GM19099 (cell line): ENCODE results near the gene RAET1E.

Experiments
- POLR2A ChIP-seq: IDR thresholded peaks from 3 replicates; pipeline ENCODE4 v1.6.1; 2011; ENCODE audit warnings: low read depth; ENCODE audit not compliant: insufficient read length; ENCODE audit errors: extremely low read depth

Gene RAET1E

GRCh38 chr6:149931501-149931900 is 33.6 kb upstream of the RAET1E start:
- TF ChIP-seq POLR2A: no peak

GRCh38 chr6:149929422-149929821 is 31.5 kb upstream of the RAET1E start:
- no peak for TF ChIP-seq POLR2A

GRCh38 chr6:149925974-149926777 is 28.3 kb upstream of the RAET1E start:
- TF ChIP-seq POLR2A: no peak

GRCh38 chr6:149925253-149925973 is 27.5 kb upstream of the RAET1E start:
- TF ChIP-seq POLR2A: no peak

- TF ChIP-seq POLR2A: no peak
Measured at GRCh38 chr6:149924933-149925252, 27.0 kb upstream of the RAET1E start.

- no peak for TF ChIP-seq POLR2A
Measured at GRCh38 chr6:149924206-149924932, 26.5 kb upstream of the RAET1E start.

GRCh38 chr6:149923327-149923986 is 25.5 kb upstream of the RAET1E start:
- TF ChIP-seq POLR2A: no peak

GRCh38 chr6:149922642-149923326 is 24.9 kb upstream of the RAET1E start, which contains the start of gene RAET1G:
Gene RAET1G, minus strand, starts transcription at chr6:149923121. Its CDS starts 111 bp downstream, at chr6:149923010.
- no peak for TF ChIP-seq POLR2A

- TF ChIP-seq POLR2A: no peak
Measured at GRCh38 chr6:149921361-149921760, 23.4 kb upstream of the RAET1E start.

GRCh38 chr6:149919834-149920225 is 21.9 kb upstream of the RAET1E start:
- no peak for TF ChIP-seq POLR2A

- no peak for TF ChIP-seq POLR2A
Measured at GRCh38 chr6:149918151-149918905, 20.4 kb upstream of the RAET1E start.

GRCh38 chr6:149917679-149918078 is 19.8 kb upstream of the RAET1E start:
- TF ChIP-seq POLR2A: no peak

GRCh38 chr6:149915970-149916865 is 18.3 kb upstream of the RAET1E start:
- no peak for TF ChIP-seq POLR2A
